ENCODE measurements around the gene CES3.
"Not testable (repeated sequence)": the region's sequence is repeated elsewhere in the genome, so short reads cannot be mapped to it uniquely, and the experiment has no call there.

GRCh38 chr16:66944971-66945370 lies 16.1 kb upstream of the CES3 start:
- TF ChIP-seq CTCF (IDR thresholded peaks at IDR 0.05; ENCODE audit: low read length); EZH2 (optimal IDR thresholded peaks at IDR 0.05; ENCODE audit: low read depth, low read length); EZH2phosphoT487 (IDR thresholded peaks at IDR 0.05; ENCODE audit: low read length): not testable (repeated sequence)

All from MM.1S (cell line).